Muscle layer of colon (tissue), 2 donors: Measurements from ENCODE around the gene DISP3.

ENCODE experiments used
- H3K27ac ChIP-seq: one replicate; pipeline ENCODE4 v1.7.0; 2013; ENCODE audit warnings: low read depth, mild to moderate bottlenecking, low read length, moderate library complexity
- H3K27me3 ChIP-seq, 2 donors: one replicate each; pipeline ENCODE4 v1.7.0; 2013; ENCODE audit warnings: low read length in 2 of 2, mild to moderate bottlenecking in 2 of 2; ENCODE audit not compliant: insufficient read depth in 2 of 2, control insufficient read depth in 1 of 2
- H3K36me3 ChIP-seq: one replicate; pipeline ENCODE4 v1.7.0; 2013; ENCODE audit warnings: mild to moderate bottlenecking, low read length; ENCODE audit not compliant: insufficient read depth
- H3K4me1 ChIP-seq: one replicate; pipeline ENCODE4 v1.7.0; 2013; ENCODE audit warnings: mild to moderate bottlenecking, low read length; ENCODE audit not compliant: insufficient read depth
- H3K4me3 ChIP-seq, 2 donors: one replicate each; pipeline ENCODE4 v1.7.0; 2013; ENCODE audit warnings: low read length in 2 of 2, low read depth in 1 of 2, mild to moderate bottlenecking in 1 of 2, moderate library complexity in 1 of 2
- H3K9ac ChIP-seq: one replicate; pipeline ENCODE4 v1.7.0; 2013; ENCODE audit warnings: low read length
- H3K9me3 ChIP-seq: one replicate; pipeline ENCODE4 v1.7.0; 2013; ENCODE audit warnings: mild to moderate bottlenecking, low read length
- donor health status: abdominal sarcoma.
- donor health status: Adenocarcinoma of cecum.

Gene DISP3

DNA sequence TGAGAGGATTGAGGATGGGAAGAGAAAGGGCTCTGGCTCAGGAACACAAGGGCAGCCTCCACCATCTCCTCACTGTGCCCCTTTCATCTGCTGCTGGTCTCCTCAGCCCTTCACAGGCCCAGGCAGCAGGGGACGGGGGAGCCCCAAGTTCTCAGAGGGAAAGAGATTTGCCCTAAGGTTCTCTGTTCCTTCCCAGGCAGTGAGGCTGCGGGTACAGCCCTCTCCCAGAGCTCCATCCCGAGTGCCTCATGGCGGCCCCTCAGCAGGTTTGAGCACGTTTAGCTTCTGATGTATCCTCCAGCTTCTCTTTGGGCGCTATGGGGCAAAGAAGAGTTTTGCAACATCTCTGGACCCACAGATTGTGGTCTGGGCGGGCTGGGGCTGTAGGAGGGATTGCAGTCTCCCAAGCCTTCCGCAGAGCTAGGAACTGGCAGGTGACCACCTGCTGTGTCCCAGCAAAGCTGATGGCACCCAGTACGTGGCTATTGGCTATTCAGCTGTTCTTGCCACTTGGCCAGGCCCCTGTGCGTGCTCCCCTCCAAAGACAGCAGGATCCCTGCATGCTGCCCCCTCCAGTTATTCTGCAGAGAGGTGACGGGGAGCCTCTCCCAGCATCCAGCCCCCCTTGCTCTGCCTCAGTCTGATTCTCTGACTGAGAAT, 10.1 kb downstream of the DISP3 start:
- Histone ChIP-seq H3K9me3 (no peaks in the 10 kb centered on the region), H3K36me3 (no peaks in the 10 kb centered on the region), H3K27ac (no peak overlapping the region), H3K9ac (no peak overlapping the region), H3K27me3 (peaks cover 9 to 14% of the 10 kb centered on the region in 2 donors), H3K4me1 (no peaks in the 10 kb centered on the region), H3K4me3 (no peak overlapping the region)

GRCh38 chr1:11492235-11492634, 13.3 kb downstream of the DISP3 start:
- H3K36me3 ChIP-seq: no peaks in the 10 kb centered on the region
- H3K9me3 ChIP-seq: no peaks in the 10 kb centered on the region
- no peak overlapping the region for H3K27ac ChIP-seq
- no peaks in the 10 kb centered on the region for H3K4me1 ChIP-seq
- H3K9ac ChIP-seq: no peak overlapping the region
- peaks cover 9 to 16% of the 10 kb centered on the region in 2 donors for H3K27me3 ChIP-seq
- H3K4me3 ChIP-seq: no peak overlapping the region

DNA sequence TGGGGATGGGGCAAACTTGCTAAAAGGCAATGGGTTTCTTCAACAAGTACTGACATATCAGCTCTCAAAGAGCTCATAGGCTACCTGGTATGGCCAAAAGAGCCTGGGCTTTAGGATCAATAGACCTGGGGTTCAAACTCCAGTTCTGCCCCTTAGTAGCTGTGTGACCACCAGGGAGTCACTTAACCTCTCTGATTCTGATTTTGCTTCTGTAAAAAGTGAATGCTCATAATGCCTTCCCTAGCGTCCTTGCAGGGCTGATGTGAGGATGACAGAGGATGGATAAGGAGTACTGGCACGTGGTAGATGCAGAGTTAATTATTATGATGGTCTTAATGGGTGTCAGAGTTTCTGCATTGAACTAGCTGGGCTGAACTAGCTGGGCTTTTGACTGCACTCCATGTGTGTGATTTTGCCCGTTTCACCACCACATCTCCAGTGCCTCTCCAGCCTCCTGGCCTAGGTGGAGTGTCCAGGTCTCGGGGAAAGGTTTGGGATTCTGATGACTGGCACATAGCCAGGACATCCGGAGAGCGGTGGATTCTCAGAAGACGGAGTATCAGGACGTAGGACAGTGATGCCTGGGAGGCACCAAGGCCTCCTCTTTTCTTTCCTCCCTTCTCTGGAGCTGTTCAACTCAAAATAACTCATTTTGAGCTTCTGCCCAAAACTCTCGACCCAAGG, 15.2 kb downstream of the DISP3 start:
- no peak overlapping the region for H3K9ac ChIP-seq
- no peaks in the 10 kb centered on the region for H3K4me1 ChIP-seq
- H3K27me3 ChIP-seq: peaks cover 0 to 4% of the 10 kb centered on the region in 2 donors
- H3K4me3 ChIP-seq: no peak overlapping the region
- no peaks in the 10 kb centered on the region for H3K36me3 ChIP-seq
- no peaks in the 10 kb centered on the region for H3K9me3 ChIP-seq
- no peak overlapping the region for H3K27ac ChIP-seq

- no peaks in the 10 kb centered on the region for H3K36me3 ChIP-seq
- no peaks in the 10 kb centered on the region for H3K4me1 ChIP-seq
- H3K9ac ChIP-seq: no peak overlapping the region
- H3K4me3 ChIP-seq: no peak overlapping the region
- H3K9me3 ChIP-seq: no peaks in the 10 kb centered on the region
- peaks cover 0 to 8% of the 10 kb centered on the region in 2 donors for H3K27me3 ChIP-seq
- H3K27ac ChIP-seq: no peak overlapping the region
Measured at GRCh38 chr1:11494771-11495170, 15.8 kb downstream of the DISP3 start.

GRCh38 chr1:11495579-11495978, 16.6 kb downstream of the DISP3 start:
- Histone ChIP-seq H3K4me3 (no peak overlapping the region), H3K36me3 (no peaks in the 10 kb centered on the region), H3K27ac (no peak overlapping the region), H3K9me3 (no peaks in the 10 kb centered on the region), H3K4me1 (no peaks in the 10 kb centered on the region), H3K9ac (no peak overlapping the region), H3K27me3 (peaks cover 0 to 9% of the 10 kb centered on the region in 2 donors)

GRCh38 chr1:11496551-11497080, 17.7 kb downstream of the DISP3 start:
- Histone ChIP-seq H3K36me3 (no peaks in the 10 kb centered on the region), H3K27ac (no peak overlapping the region), H3K4me3 (no peak overlapping the region), H3K9ac (no peak overlapping the region), H3K27me3 (peaks cover 0 to 19% of the 10 kb centered on the region in 2 donors), H3K9me3 (no peaks in the 10 kb centered on the region), H3K4me1 (no peaks in the 10 kb centered on the region)

- H3K27me3 ChIP-seq: peaks cover 0 to 25% of the 10 kb centered on the region in 2 donors
Measured at GRCh38 chr1:11498956-11499594, 20.1 kb downstream of the DISP3 start.

GRCh38 chr1:11499601-11500331, 20.8 kb downstream of the DISP3 start:
- H3K4me3 ChIP-seq: no peak overlapping the region
- no peak overlapping the region for H3K9ac ChIP-seq
- H3K36me3 ChIP-seq: no peaks in the 10 kb centered on the region
- H3K27ac ChIP-seq: no peak overlapping the region
- peaks cover 5% of the 10 kb centered on the region for H3K9me3 ChIP-seq
- H3K4me1 ChIP-seq: no peaks in the 10 kb centered on the region
- H3K27me3 ChIP-seq: peaks cover 0 to 25% of the 10 kb centered on the region in 2 donors

More at GRCh38 chr1:11498956-11499594, 20.1 kb downstream of the DISP3 start:
- H3K4me3 ChIP-seq: no peak overlapping the region
- H3K4me1 ChIP-seq: no peaks in the 10 kb centered on the region
- no peak overlapping the region for H3K9ac ChIP-seq
- H3K36me3 ChIP-seq: no peaks in the 10 kb centered on the region
- H3K27ac ChIP-seq: no peak overlapping the region
- no peaks in the 10 kb centered on the region for H3K9me3 ChIP-seq

- Histone ChIP-seq H3K9me3 (peaks cover 10% of the 10 kb centered on the region), H3K27me3 (peaks cover 0 to 25% of the 10 kb centered on the region in 2 donors), H3K4me3 (no peak overlapping the region), H3K27ac (no peak overlapping the region), H3K36me3 (no peaks in the 10 kb centered on the region), H3K4me1 (no peaks in the 10 kb centered on the region), H3K9ac (no peak overlapping the region)
Measured at GRCh38 chr1:11500881-11501280, 21.9 kb downstream of the DISP3 start.

DNA sequence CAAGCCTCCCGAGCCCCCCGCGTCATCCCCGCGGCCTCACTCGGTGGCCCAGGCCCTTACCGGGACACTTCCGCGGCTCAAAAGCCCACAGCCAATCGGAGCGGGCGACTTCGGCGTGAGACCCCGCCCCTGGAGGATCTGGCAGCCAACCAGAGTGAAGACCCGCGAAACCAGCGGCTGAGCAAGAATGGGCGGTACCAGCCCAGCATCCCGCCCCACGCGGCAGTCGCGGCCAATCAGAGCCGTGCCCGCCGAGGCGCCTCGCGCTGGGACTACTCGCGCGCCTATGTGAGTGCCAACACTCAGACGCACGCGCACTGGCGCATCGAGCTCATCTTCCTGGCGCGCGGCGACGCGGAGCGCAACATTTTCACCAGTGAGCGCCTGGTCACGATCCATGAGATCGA, 22.5 kb downstream of the DISP3 start:
- H3K4me3 ChIP-seq: no peak overlapping the region
- H3K9me3 ChIP-seq: peaks cover 10% of the 10 kb centered on the region
- no peaks in the 10 kb centered on the region for H3K36me3 ChIP-seq
- no peak overlapping the region for H3K27ac ChIP-seq
- no peak overlapping the region for H3K9ac ChIP-seq
- no peaks in the 10 kb centered on the region for H3K4me1 ChIP-seq
- peaks cover 0 to 25% of the 10 kb centered on the region in 2 donors for H3K27me3 ChIP-seq

DNA sequence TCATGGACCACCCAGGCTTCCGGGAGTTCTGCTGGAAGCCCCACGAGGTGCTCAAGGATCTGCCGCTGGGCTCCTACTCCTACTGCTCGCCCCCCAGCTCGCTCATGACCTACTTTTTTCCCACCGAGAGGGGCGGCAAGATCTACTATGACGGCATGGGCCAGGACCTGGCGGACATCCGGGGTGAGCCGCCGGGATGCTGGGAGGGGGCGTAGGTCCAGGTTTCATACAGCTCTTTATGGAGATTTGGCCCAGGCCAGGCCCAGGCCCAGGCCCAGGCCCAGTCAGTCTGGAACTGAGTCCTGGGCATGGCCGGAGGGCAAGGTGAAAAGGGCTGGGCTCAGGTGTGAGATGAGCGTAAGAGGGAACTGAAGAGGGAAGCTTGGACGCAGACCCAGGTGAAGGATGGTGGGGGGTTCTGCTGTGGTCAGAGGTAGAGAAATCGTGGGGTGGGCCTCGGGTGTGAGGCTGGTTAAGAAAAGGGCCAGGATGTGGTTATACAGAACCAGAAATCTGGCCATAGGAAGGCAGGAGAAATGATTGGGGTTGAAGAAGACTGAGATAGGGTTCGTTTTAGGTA, 23.0 kb downstream of the DISP3 start:
- Histone ChIP-seq H3K4me3 (no peak overlapping the region), H3K27me3 (peaks cover 0 to 21% of the 10 kb centered on the region in 2 donors)

More for the DNA sequence above, 23.0 kb downstream of the DISP3 start:
- H3K27ac ChIP-seq: no peak overlapping the region
- H3K36me3 ChIP-seq: no peaks in the 10 kb centered on the region
- peaks cover 10% of the 10 kb centered on the region for H3K9me3 ChIP-seq
- no peak overlapping the region for H3K9ac ChIP-seq
- no peaks in the 10 kb centered on the region for H3K4me1 ChIP-seq
